Thyroid gland (tissue), 4 donors: ENCODE measurements around the gene ISY1. TPM values are rescaled to one million over a fixed set of nuclear protein-coding genes. Genes with fewer than 3 reads are reported as not detected.
A peak's percentile ranks its signal among the peaks of the same experiment; 100 is the strongest.

Experiments
- DNase-seq, 2 donors: peaks; one replicate each; pipeline ENCODE4 v3.0.0-alpha.2; 2019
- H3K27ac ChIP-seq, 3 donors: fragments of 200-600 bp; sonication (generic); 1 replicate in 2 of 3; 2 replicates in 1 of 3; pipeline ENCODE4 v1.5.1; 2016 to 2019; ENCODE audit warnings: mild to moderate bottlenecking in 1 of 3, moderate library complexity in 1 of 3
- H3K27me3 ChIP-seq: fragments of 200-600 bp; sonication (generic); one replicate; pipeline ENCODE4 v1.5.1; 2019
- H3K36me3 ChIP-seq, 2 donors: fragments of 200-600 bp; sonication (generic); one replicate each; pipeline ENCODE4 v1.5.1; 2016 to 2019
- H3K4me1 ChIP-seq, 2 donors: fragments of 200-600 bp; sonication (generic); one replicate each; pipeline ENCODE4 v1.5.1; 2017 to 2019
- H3K4me3 ChIP-seq, 3 donors: fragments of 200-600 bp; sonication (generic); replicated peaks in 1 of 3; 1 replicate in 2 of 3; 2 replicates in 1 of 3; pipeline ENCODE4 v1.5.1; 2016; ENCODE audit warnings: mild to moderate bottlenecking in 1 of 3
- H3K9me3 ChIP-seq: fragments of 200-600 bp; sonication (generic); one replicate; pipeline ENCODE4 v1.5.1; 2017
- POLR2A ChIP-seq, 2 donors: fragments of 450-650 bp; IDR thresholded peaks; one replicate each; pipeline ENCODE4 v1.6.1; 2017; ENCODE audit warnings: antibody characterized with exemption in 2 of 2, mild to moderate bottlenecking in 2 of 2, moderate library complexity in 1 of 2
- WGBS, 2 donors: methylation state at CpG; one replicate each; pipeline ENCODE4 v1.1.5; 2017; 5-methylcytosine and 5-hydroxymethylcytosine counted together
- intact Hi-C: fragments of 100-400 bp; cut with DNase I; formaldehyde crosslinking; loops from one replicate; pipeline ENCODE4 v1.15.1; 2023
- total RNA-seq, 4 donors: library from RNA; depleted of rRNA; stranded (reverse); fragments of >200 nt; gene quantifications; one replicate each; pipeline ENCODE4 v1.2.3, GENCODE V29; 2016
- TF ChIP-seq, protein P1 (sequence below), 6 experiments: fragments of 200-600 bp in 3 of 6; fragments of 450-650 bp in 3 of 6; sonication (generic) in 3 of 6; IDR thresholded peaks; one replicate each; pipeline ENCODE4 v1.5.1; 2016 to 2019; ENCODE audit warnings: antibody characterized with exemption in 6 of 6, mild to moderate bottlenecking in 2 of 6, inconsistent platforms in 1 of 6, moderate library complexity in 1 of 6

The ISY1 gene
- total RNA-seq, 4 donors from 2014 or later = 15.8 to 31.8 (median 20.2) TPM

GRCh38 chr3:129120254-129121004 is 40.4 kb downstream of the ISY1 start:
- Histone ChIP-seq H3K27me3 (no peaks in the 10 kb centered on the region), H3K36me3 (no peaks in the 10 kb centered on the region), H3K9me3 (no peaks in the 10 kb centered on the region), H3K27ac (peak overlapping the region; percentile 84 to 95 (median 94)), H3K4me3 (peak overlapping the region; percentile 80 to 92 (median 87)), H3K4me1 (peaks cover 46 to 47% of the 10 kb centered on the region in 2 donors)
- TF ChIP-seq POLR2A (IDR thresholded peaks at IDR 0.05) = peak; percentile 40 to 73
- TF ChIP-seq, protein P1, sequence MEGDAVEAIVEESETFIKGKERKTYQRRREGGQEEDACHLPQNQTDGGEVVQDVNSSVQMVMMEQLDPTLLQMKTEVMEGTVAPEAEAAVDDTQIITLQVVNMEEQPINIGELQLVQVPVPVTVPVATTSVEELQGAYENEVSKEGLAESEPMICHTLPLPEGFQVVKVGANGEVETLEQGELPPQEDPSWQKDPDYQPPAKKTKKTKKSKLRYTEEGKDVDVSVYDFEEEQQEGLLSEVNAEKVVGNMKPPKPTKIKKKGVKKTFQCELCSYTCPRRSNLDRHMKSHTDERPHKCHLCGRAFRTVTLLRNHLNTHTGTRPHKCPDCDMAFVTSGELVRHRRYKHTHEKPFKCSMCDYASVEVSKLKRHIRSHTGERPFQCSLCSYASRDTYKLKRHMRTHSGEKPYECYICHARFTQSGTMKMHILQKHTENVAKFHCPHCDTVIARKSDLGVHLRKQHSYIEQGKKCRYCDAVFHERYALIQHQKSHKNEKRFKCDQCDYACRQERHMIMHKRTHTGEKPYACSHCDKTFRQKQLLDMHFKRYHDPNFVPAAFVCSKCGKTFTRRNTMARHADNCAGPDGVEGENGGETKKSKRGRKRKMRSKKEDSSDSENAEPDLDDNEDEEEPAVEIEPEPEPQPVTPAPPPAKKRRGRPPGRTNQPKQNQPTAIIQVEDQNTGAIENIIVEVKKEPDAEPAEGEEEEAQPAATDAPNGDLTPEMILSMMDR (IDR thresholded peaks at IDR 0.05) = peak in 4 of 6 experiments; percentile 25 to 53 (median 50)
- intact Hi-C loops = no loop called here
- peak; percentile 93 to 94 for DNase-seq
- WGBS, 2 donors = 1% methylated on average over 9 to 15 of the region's 18 CpGs

DNA sequence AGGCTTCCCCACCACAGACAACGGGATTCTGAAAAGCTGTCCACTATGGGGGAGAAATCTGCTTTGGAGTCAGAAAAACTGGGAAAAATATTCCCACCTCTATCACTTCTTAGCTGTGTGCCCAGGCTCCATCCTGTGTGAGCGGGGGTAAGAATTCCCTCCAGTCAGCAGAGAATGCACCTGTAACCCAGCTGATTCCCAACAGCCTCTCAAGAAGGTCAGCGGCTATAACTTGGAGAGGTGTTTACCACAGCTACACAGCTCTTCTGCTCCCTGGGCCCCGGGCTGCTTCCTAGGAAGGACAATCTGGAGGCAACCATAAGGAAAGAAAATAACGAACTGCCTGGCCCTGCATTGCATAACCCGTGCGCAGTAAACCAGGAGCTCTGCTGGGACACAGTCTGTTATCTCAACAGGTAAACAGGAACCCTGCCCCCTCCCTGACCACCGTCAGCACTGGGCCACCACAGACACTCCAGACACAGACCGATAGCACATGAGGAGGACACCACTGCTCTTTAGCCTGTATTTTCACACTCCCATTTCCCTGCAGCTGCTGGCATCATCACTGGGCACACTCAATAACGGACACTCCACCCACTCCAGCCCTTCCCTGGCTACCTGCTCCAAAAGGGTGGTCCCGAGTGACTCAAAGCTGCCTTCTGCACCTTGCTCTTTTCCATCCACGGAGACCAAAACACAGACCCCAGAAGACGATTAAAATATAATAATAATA is 41.3 kb downstream of the ISY1 start:
- Histone ChIP-seq H3K36me3 (no peaks in the 10 kb centered on the region), H3K4me1 (peaks cover 46 to 56% of the 10 kb centered on the region in 2 donors), H3K9me3 (no peaks in the 10 kb centered on the region), H3K4me3 (peak overlapping the region in 2 of 3 donors; percentile 80 to 87), H3K27me3 (no peaks in the 10 kb centered on the region), H3K27ac (peak overlapping the region; percentile 84 to 95 (median 94))
- intact Hi-C loops = loop anchor here (5.0 kb wide), 1 partner anchor 62 kb away; no protein-coding TSS in a partner anchor
- TF ChIP-seq, protein P1 (IDR thresholded peaks at IDR 0.05) = no peak
- TF ChIP-seq POLR2A (IDR thresholded peaks at IDR 0.05) = peak in 1 of 2 donors; percentile 22
- peak; percentile 47 to 54 for DNase-seq
- 12 to 20% methylated on average over 13 of the region's 13 CpGs for WGBS, 2 donors

- peak overlapping the region; percentile 84 to 95 (median 94) for H3K27ac ChIP-seq
- H3K36me3 ChIP-seq = no peaks in the 10 kb centered on the region
- no peaks in the 10 kb centered on the region for H3K27me3 ChIP-seq
- H3K9me3 ChIP-seq = no peaks in the 10 kb centered on the region
- TF ChIP-seq POLR2A (IDR thresholded peaks at IDR 0.05) = no peak
- TF ChIP-seq, protein P1 (IDR thresholded peaks at IDR 0.05) = no peak
- 37 to 38% methylated on average over 5 of the region's 5 CpGs for WGBS, 2 donors
- H3K4me3 ChIP-seq = peak overlapping the region in 1 of 3 donors; percentile 87
- peaks cover 46 to 60% of the 10 kb centered on the region in 2 donors for H3K4me1 ChIP-seq
- intact Hi-C loops = loop anchor here (5.0 kb wide), 1 partner anchor 61 kb away; no protein-coding TSS in a partner anchor
- peak; percentile 39 to 50 for DNase-seq
Observed at GRCh38 chr3:129118745-129119144, 42.1 kb downstream of the ISY1 start.

GRCh38 chr3:129117134-129117533 is 43.7 kb downstream of the ISY1 start:
- peak overlapping the region; percentile 70 to 94 (median 84) for H3K27ac ChIP-seq

More at GRCh38 chr3:129117134-129117533, 43.7 kb downstream of the ISY1 start:
- TF ChIP-seq POLR2A (IDR thresholded peaks at IDR 0.05) = no peak
- TF ChIP-seq, protein P1 (IDR thresholded peaks at IDR 0.05) = no peak
- no peaks in the 10 kb centered on the region for H3K9me3 ChIP-seq
- H3K36me3 ChIP-seq = no peaks in the 10 kb centered on the region
- intact Hi-C loops = loop anchor here (5.0 kb wide), 1 partner anchor 60 kb away; no protein-coding TSS in a partner anchor
- DNase-seq = no peak
- H3K4me3 ChIP-seq = no peak overlapping the region
- H3K27me3 ChIP-seq = no peaks in the 10 kb centered on the region
- H3K4me1 ChIP-seq = peaks cover 53 to 66% of the 10 kb centered on the region in 2 donors
